Heart left ventricle (tissue), 16 donors: Measurements from ENCODE around the gene TRDN. TPM values are rescaled to one million over a fixed set of nuclear protein-coding genes. Genes with fewer than 3 reads are reported as not detected.

Source experiments
- ATAC-seq, 4 donors: fragments of 200-7000 bp; cut with Tn5 transposase; one replicate each; pipeline ENCODE4 v1.9.1; 2020 to 2022; ENCODE audit warnings: moderate library complexity in 4 of 4, mild to moderate bottlenecking in 3 of 4, moderate number of reproducible peaks in 1 of 4
- DNase-seq, 5 donors: peaks; one replicate each; pipeline ENCODE4 v3.0.0-alpha.2; 2020
- H3K27ac ChIP-seq, 12 donors: fragments of 200-600 bp; sonication (generic) in 4 of 12; one replicate each; pipeline versions ENCODE4 v1.5.0 to v1.8.0; 2016 to 2022; ENCODE audit warnings: mild to moderate bottlenecking in 2 of 12
- H3K27me3 ChIP-seq, 9 donors: fragments of 200-600 bp; sonication (generic) in 2 of 9; one replicate each; pipeline versions ENCODE4 v1.5.1 to v1.8.0; 2016 to 2022; ENCODE audit warnings: mild to moderate bottlenecking in 3 of 9
- H3K36me3 ChIP-seq, 9 donors: fragments of 200-600 bp; sonication (generic) in 2 of 9; one replicate each; pipeline versions ENCODE4 v1.5.0 to v1.8.0; 2018 to 2022; ENCODE audit warnings: mild to moderate bottlenecking in 2 of 9
- H3K4me1 ChIP-seq, 12 donors: fragments of 200-600 bp; sonication (generic) in 4 of 12; one replicate each; pipeline versions ENCODE4 v1.5.0 to v1.8.0; 2016 to 2022; ENCODE audit warnings: mild to moderate bottlenecking in 3 of 12
- H3K4me3 ChIP-seq, 12 donors: fragments of 200-600 bp; sonication (generic) in 4 of 12; one replicate each; pipeline versions ENCODE4 v1.5.0 to v1.8.0; 2017 to 2022; ENCODE audit warnings: mild to moderate bottlenecking in 9 of 12, moderate library complexity in 4 of 12
- H3K9me3 ChIP-seq, 12 donors: fragments of 200-600 bp; sonication (generic) in 4 of 12; one replicate each; pipeline versions ENCODE4 v1.5.0 to v1.8.0; 2016 to 2022; ENCODE audit warnings: mild to moderate bottlenecking in 1 of 12
- CTCF ChIP-seq, 12 donors: fragments of 200-600 bp; sonication (generic) in 4 of 12; IDR thresholded peaks; one replicate each; pipeline versions ENCODE4 v1.5.0 to v1.8.0; 2018 to 2022; ENCODE audit warnings: antibody characterized with exemption in 12 of 12, mild to moderate bottlenecking in 5 of 12
- POLR2A ChIP-seq, 2 donors: fragments of 450-650 bp; IDR thresholded peaks; one replicate each; pipeline ENCODE4 v1.6.1; 2017; ENCODE audit warnings: antibody characterized with exemption in 2 of 2, mild to moderate bottlenecking in 2 of 2, moderate library complexity in 2 of 2
- WGBS, 4 donors: extraction: QIAGEN DNeasy Blood & Tissue Kit in 2 of 4; methylation state at CpG; one replicate each; pipeline versions ENCODE4 v1.1.5 to v1.1.7; 2013 to 2018; 5-methylcytosine and 5-hydroxymethylcytosine counted together
- intact Hi-C, 10 donors: fragments of 100-400 bp; cut with DNase I; formaldehyde crosslinking; loops; one replicate each; pipeline versions ENCODE4 v1.11.1 to v1.14.2; 2022
- polyA plus RNA-seq, 2 donors: library from polyadenylated mRNA; stranded (reverse); fragments of 200-250 nt; gene quantifications; one replicate each; pipeline ENCODE4 v1.2.3, GENCODE V29; 2013
- total RNA-seq, 9 donors: library from RNA; depleted of rRNA in 2 of 9; stranded (reverse); fragments of >200 nt in 2 of 9; fragmentation: NEBNext Ultra II Directional in 3 of 9; extraction: Animal tissue kit (Norgen Biotek cat#: 25700) in 3 of 9; gene quantifications; one replicate each; pipeline versions ENCODE4 v1.1.0 to v1.2.4, GENCODE V29; 2016 to 2023
- donor health status: ischemic (EF 13 %, LVEDD 7.1; RV severe dilation, severe dysfunction).
- donor health status: healthy with polysubstance abuse.
- donor health status: DM: no; HTN: yes; CAD: no.
- donor health status: DM: no; HTN: no; CAD: no.
- donor health status: ischemic (EF 25% LVEDD 6.9; RV normal size, moderate dysfunction).
- donor health status: ischemic (EF 25% LVEDD 5.7; RV mildly dilated, moderate dysfunction).
- donor health status: healthy.
- donor health status: DM: yes; HTN: yes; CAD: no.
- donor health status: ischemic (EF 35%, LVEDD 5.7; RV mildly dilated, moderate dysfunction).
- donor health status: nonischemic (EF 11% LVEDD 7.7; RV severe dilation, severe dysfunction).
- donor health status: DM: yes; HTN: yes; CAD: no.
- donor health status: PGD.
- donor health status: ischemic (EF 29% LVEDD 5.4; RV normal size, mild dysfunction).
- donor health status: nonischemic (EF 23%, LVEDD 6.1; RV moderate dilation, normal function).

The TRDN gene
- total and polyA plus RNA-seq, 11 donors = 39.0 to 577 (median 381) TPM

GRCh38 chr6:123550052-123550617 is 86.6 kb downstream of the TRDN start:
- Histone ChIP-seq H3K9me3 (peaks cover 0 to 9% (median 0%) of the 10 kb centered on the region in 12 donors), H3K36me3 (peaks cover 0 to 8% (median 0%) of the 10 kb centered on the region in 9 donors), H3K4me3 (no peak overlapping the region), H3K27ac (peak overlapping the region in 2 of 12 donors; percentile 8 to 26), H3K4me1 (peaks cover 0 to 38% (median 4%) of the 10 kb centered on the region in 12 donors), H3K27me3 (no peaks in the 10 kb centered on the region)
- TF ChIP-seq CTCF (IDR thresholded peaks at IDR 0.05) (no peak), POLR2A (IDR thresholded peaks at IDR 0.05) (no peak)
- DNase-seq (no peak), ATAC-seq (peak in 2 of 4 donors; percentile 42 to 70)
- intact Hi-C loops = no loop called here
- 45 to 54% (median 47%) methylated on average over 2 of the region's 2 CpGs for WGBS, 4 donors

GRCh38 chr6:123549476-123549875 is 87.3 kb downstream of the TRDN start:
- TF ChIP-seq CTCF (IDR thresholded peaks at IDR 0.05) (no peak), POLR2A (IDR thresholded peaks at IDR 0.05) (no peak)
- Histone ChIP-seq H3K9me3 (peaks cover 0 to 9% (median 0%) of the 10 kb centered on the region in 12 donors), H3K27ac (peak overlapping the region in 1 of 12 donors; percentile 8), H3K4me1 (peaks cover 0 to 38% (median 4%) of the 10 kb centered on the region in 12 donors), H3K36me3 (peaks cover 0 to 8% (median 0%) of the 10 kb centered on the region in 9 donors), H3K27me3 (no peaks in the 10 kb centered on the region), H3K4me3 (no peak overlapping the region)
- no peak for ATAC-seq
- DNase-seq = no peak
- intact Hi-C loops = no loop called here

- intact Hi-C loops = no loop called here
- TF ChIP-seq POLR2A (IDR thresholded peaks at IDR 0.05) (no peak), CTCF (IDR thresholded peaks at IDR 0.05) (no peak)
- no peaks in the 10 kb centered on the region for H3K27me3 ChIP-seq
- no peak for ATAC-seq
- H3K4me3 ChIP-seq = no peak overlapping the region
- no peaks in the 10 kb centered on the region for H3K9me3 ChIP-seq
- DNase-seq = no peak
- peaks cover 0 to 31% (median 4%) of the 10 kb centered on the region in 12 donors for H3K4me1 ChIP-seq
- no peak overlapping the region for H3K27ac ChIP-seq
- peaks cover 0 to 8% (median 0%) of the 10 kb centered on the region in 9 donors for H3K36me3 ChIP-seq
Measured at GRCh38 chr6:123547216-123547978, 89.4 kb downstream of the TRDN start.

GRCh38 chr6:123546537-123546936 is 90.2 kb downstream of the TRDN start:
- ATAC-seq (no peak), DNase-seq (no peak)
- Histone ChIP-seq H3K9me3 (no peaks in the 10 kb centered on the region), H3K27me3 (no peaks in the 10 kb centered on the region), H3K27ac (no peak overlapping the region), H3K36me3 (peaks cover 0 to 8% (median 0%) of the 10 kb centered on the region in 9 donors), H3K4me1 (peaks cover 0 to 22% (median 3%) of the 10 kb centered on the region in 12 donors), H3K4me3 (no peak overlapping the region)
- WGBS, 4 donors = 43 to 55% (median 49%) methylated on average over 2 of the region's 2 CpGs
- intact Hi-C loops = no loop called here
- TF ChIP-seq CTCF (IDR thresholded peaks at IDR 0.05) (no peak), POLR2A (IDR thresholded peaks at IDR 0.05) (no peak)
